MV-4-11 (cell line): ENCODE results near the gene HEBP1.
"Not testable (repeated sequence)": the region's sequence is repeated elsewhere in the genome, so short reads cannot be mapped to it uniquely, and the experiment has no call there.

Experiments used
- DNase-seq: peaks from one replicate; lab custom pipeline; 2025; lab: John Stamatoyannopoulos, UW

The HEBP1 gene

GRCh38 chr12:12999959-13000615 lies at the start of gene HEBP1:
TSS of gene HEBP1 (minus strand) at chr12:13000265. CDS start at chr12:13000114, 151 bp downstream.
- peak; percentile 62 for DNase-seq

GRCh38 chr12:13049816-13050215 lies 49.8 kb upstream of the HEBP1 start:
- no peak for DNase-seq

GRCh38 chr12:13046964-13047363 lies 46.9 kb upstream of the HEBP1 start:
- no peak for DNase-seq

- DNase-seq = no peak
Measured at GRCh38 chr12:13045816-13046215, 45.8 kb upstream of the HEBP1 start.

DNA sequence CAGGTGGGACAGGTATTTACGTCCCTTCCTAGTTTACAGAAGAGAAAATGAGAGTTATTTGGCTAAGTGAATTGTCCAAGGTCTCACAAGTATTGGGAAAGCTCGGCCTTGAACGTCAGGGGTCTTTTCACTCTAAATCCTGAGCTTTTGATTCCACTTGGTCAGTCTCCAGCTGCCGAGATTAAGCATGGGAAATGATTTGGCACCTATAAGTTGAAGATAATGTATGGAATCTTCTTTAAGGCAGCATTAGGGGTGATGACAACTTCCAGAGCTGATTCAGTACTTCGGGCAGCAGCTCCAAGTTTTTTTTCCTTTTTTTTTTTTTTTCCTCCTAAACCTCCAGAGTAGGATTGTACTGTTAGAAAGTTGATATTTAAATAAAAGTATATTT lies 44.8 kb upstream of the HEBP1 start:
- no peak for DNase-seq

DNA sequence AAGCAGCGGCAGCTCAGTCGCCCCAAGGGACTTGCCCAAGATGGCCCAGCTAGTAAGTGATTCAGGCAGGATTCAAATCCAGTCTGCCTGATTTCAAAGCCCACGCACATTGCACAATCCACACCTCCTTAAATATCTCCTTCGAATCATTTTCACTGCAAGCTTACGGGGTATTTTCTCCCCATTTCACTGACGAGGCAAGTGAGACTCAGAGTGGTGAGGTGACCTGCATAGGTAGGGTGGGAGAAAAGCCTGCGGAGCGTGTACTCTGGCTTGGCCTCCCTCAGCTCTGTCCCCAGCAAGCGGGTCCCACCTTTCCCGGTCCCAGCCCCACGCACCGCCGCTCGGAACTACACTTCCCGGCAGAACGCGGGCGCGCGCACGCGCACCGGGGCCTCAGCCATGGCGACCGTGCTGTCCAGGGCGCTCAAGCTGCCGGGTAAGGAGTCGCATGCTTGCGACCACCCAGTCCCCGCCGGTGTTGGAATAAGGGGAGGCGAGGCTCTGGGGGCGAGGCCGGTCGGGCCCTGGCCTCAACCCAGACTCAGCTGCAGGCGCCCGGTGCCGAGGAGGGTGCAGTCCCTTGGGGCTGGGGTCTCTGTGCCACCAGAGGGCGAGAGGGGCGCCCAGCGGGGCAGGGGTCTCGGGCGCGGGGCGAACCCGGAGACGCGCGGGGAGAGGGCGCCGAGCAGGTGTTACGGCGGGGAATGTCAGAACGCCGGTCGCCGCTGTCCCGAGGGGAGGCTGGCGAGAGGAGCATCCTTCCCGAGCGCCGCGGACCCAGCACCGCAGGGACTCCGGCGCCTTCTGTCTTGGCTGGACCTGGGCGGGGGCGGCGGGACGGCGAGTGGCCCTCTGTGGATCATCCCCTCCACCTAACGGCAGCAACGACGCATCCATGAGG lies 44.2 kb upstream of the HEBP1 start, which contains the start of gene FAM234B:
Gene FAM234B (plus strand): TSS at position 380 of the 904 bp plus-strand sequence. CDS start 23 bp downstream, at position 403.
- peak; percentile 61 for DNase-seq

- DNase-seq = no peak
Measured at GRCh38 chr12:13042666-13043230, 42.7 kb upstream of the HEBP1 start.

GRCh38 chr12:13041224-13041623 lies 41.2 kb upstream of the HEBP1 start:
- DNase-seq = no peak

- no peak for DNase-seq
Measured at GRCh38 chr12:13039328-13039956, 39.4 kb upstream of the HEBP1 start.

GRCh38 chr12:13038491-13039161 lies 38.6 kb upstream of the HEBP1 start:
- DNase-seq = no peak

DNA sequence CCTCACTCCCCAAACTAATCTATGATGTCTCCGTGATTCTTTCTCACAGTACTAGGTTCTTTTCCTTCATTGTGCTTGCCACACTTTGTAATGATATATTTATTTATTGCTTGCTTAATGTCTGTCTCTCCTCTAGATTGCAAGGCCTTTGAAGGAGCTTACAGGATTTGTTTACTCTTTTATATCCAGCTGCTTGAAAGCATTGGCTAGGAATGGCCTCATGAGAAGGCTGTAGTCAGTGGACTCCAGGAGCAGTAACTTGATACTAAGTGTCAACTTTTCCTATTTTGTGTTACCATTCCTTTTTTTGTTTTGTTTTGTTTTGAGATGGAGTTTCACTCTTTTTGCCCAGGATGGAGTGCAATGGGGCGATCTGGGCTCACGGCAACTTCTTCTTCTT lies 36.8 kb upstream of the HEBP1 start:
- no peak for DNase-seq

DNA sequence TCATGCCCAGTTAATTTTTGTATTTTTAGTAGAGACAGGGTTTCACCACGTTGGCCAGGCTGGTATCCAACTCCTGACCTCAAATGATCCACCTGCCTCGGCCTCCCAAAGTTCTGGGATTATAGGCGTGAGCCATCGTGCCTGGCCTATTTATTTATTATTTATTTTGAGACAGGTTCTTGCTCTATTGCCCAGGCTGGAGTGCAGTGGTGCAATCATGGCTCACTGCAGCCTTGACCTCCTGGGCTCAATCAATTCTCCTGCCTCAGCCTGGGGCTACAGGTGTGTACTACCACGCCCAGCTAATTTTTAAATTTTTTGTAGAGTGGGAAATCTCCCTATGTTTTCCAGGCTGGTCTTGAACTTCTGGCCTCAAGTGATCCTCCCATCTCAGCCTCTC lies 35.3 kb upstream of the HEBP1 start:
- DNase-seq = not testable (repeated sequence)

GRCh38 chr12:13033476-13033875 lies 33.4 kb upstream of the HEBP1 start:
- DNase-seq = no peak

- no peak for DNase-seq
Measured at GRCh38 chr12:13032164-13032563, 32.1 kb upstream of the HEBP1 start.

- DNase-seq = no peak
Measured at GRCh38 chr12:13030541-13031291, 30.7 kb upstream of the HEBP1 start.

- DNase-seq = no peak
Measured at GRCh38 chr12:13028825-13029570, 28.9 kb upstream of the HEBP1 start.

GRCh38 chr12:13027508-13027907 lies 27.4 kb upstream of the HEBP1 start:
- no peak for DNase-seq

- DNase-seq = no peak
Measured at GRCh38 chr12:13027032-13027431, 27.0 kb upstream of the HEBP1 start.

- DNase-seq = no peak
Measured at GRCh38 chr12:13026286-13026685, 26.2 kb upstream of the HEBP1 start.

DNA sequence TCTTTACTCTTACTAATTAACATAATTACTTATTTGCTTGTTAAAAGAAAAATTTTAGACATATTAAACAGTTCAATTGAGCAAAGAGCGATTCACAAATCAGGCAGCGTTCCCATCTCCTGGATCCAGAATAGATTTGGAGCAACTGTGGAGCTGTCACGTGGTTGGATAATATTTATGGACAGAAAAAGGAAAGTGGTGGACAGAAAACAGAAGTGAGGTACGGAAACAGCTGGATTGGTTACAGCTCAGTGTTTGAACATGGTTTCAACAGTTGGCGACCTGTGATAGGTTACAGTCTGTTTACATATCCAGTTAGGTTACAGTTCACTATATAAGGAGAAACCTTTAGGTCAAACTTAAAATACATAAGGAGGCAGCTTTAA lies 24.5 kb upstream of the HEBP1 start:
- peak; percentile 35 for DNase-seq
